ENCODE results near the gene SYT2. TPM values are rescaled to one million over a fixed set of nuclear protein-coding genes. Genes with fewer than 3 reads are reported as not detected.
"Not testable (repeated sequence)": the region's sequence is repeated elsewhere in the genome, so short reads cannot be mapped to it uniquely, and the experiment has no call there.

The SYT2 gene
- total RNA-seq, 1 donor from 2014 or later: 11.9 TPM

GRCh38 chr1:202562444-202563060 lies 147.7 kb downstream of the SYT2 start:
- H3K27ac Mint-ChIP-seq: no peak overlapping the region
- H3K36me3 Mint-ChIP-seq: peaks cover 9% of the 10 kb centered on the region

GRCh38 chr1:202561726-202562443 lies 148.4 kb downstream of the SYT2 start:
- Mint-ChIP-seq H3K4me1 (ENCODE audit: unreplicated experiment) (peaks cover 29% of the 10 kb centered on the region), H3K4me3 (no peak overlapping the region), H3K27me3 (no peaks in the 10 kb centered on the region), H3K27ac (no peak overlapping the region), H3K9me3 (no peaks in the 10 kb centered on the region), H3K36me3 (peaks cover 9% of the 10 kb centered on the region)
- TF ChIP-seq CTCF (conservative IDR thresholded peaks at IDR 0.05): peak; percentile 43
- DNase-seq (ENCODE audit: extremely low spot score, unreplicated experiment): no peak

More at GRCh38 chr1:202562444-202563060, 147.7 kb downstream of the SYT2 start:
- Mint-ChIP-seq H3K4me1 (ENCODE audit: unreplicated experiment) (peaks cover 34% of the 10 kb centered on the region), H3K27me3 (no peaks in the 10 kb centered on the region), H3K9me3 (no peaks in the 10 kb centered on the region), H3K4me3 (no peak overlapping the region)
- DNase-seq (ENCODE audit: extremely low spot score, unreplicated experiment): no peak
- no peak for TF ChIP-seq CTCF (conservative IDR thresholded peaks at IDR 0.05)

- Mint-ChIP-seq H3K9me3 (peaks cover 4% of the 10 kb centered on the region), H3K36me3 (peaks cover 9% of the 10 kb centered on the region), H3K4me3 (no peak overlapping the region), H3K27ac (no peak overlapping the region), H3K4me1 (ENCODE audit: unreplicated experiment) (peaks cover 30% of the 10 kb centered on the region), H3K27me3 (no peaks in the 10 kb centered on the region)
- DNase-seq (ENCODE audit: extremely low spot score, unreplicated experiment): no peak
- no peak for TF ChIP-seq CTCF (conservative IDR thresholded peaks at IDR 0.05)
Measured at GRCh38 chr1:202561240-202561639, 149.0 kb downstream of the SYT2 start.

- H3K27ac Mint-ChIP-seq: peak overlapping the region; percentile 76
- not testable (repeated sequence) for H3K4me3 Mint-ChIP-seq; H3K9me3 Mint-ChIP-seq; H3K36me3 Mint-ChIP-seq; DNase-seq (ENCODE audit: extremely low spot score, unreplicated experiment); H3K27me3 Mint-ChIP-seq
- H3K4me1 Mint-ChIP-seq (ENCODE audit: unreplicated experiment): peaks cover 32% of the 10 kb centered on the region
Measured at GRCh38 chr1:202557662-202558061, 152.6 kb downstream of the SYT2 start.

- DNase-seq (ENCODE audit: extremely low spot score, unreplicated experiment); H3K9me3 Mint-ChIP-seq; H3K4me3 Mint-ChIP-seq; H3K36me3 Mint-ChIP-seq; H3K27me3 Mint-ChIP-seq: not testable (repeated sequence)
- H3K4me1 Mint-ChIP-seq (ENCODE audit: unreplicated experiment): peaks cover 32% of the 10 kb centered on the region
- H3K27ac Mint-ChIP-seq: peak overlapping the region; percentile 76
Measured at GRCh38 chr1:202556037-202556436, 154.2 kb downstream of the SYT2 start.

GRCh38 chr1:202554619-202555018 lies 155.6 kb downstream of the SYT2 start:
- H3K27me3 Mint-ChIP-seq; H3K36me3 Mint-ChIP-seq; H3K9me3 Mint-ChIP-seq; DNase-seq (ENCODE audit: extremely low spot score, unreplicated experiment); H3K4me3 Mint-ChIP-seq: not testable (repeated sequence)
- Mint-ChIP-seq H3K27ac (peak overlapping the region; percentile 4), H3K4me1 (ENCODE audit: unreplicated experiment) (peaks cover 32% of the 10 kb centered on the region)

GRCh38 chr1:202553560-202554038 lies 156.7 kb downstream of the SYT2 start:
- no peak for DNase-seq (ENCODE audit: extremely low spot score, unreplicated experiment)
- no peak for TF ChIP-seq CTCF (conservative IDR thresholded peaks at IDR 0.05)
- Mint-ChIP-seq H3K27ac (peak overlapping the region; percentile 57), H3K9me3 (peaks cover 4% of the 10 kb centered on the region), H3K27me3 (no peaks in the 10 kb centered on the region), H3K4me1 (ENCODE audit: unreplicated experiment) (peaks cover 32% of the 10 kb centered on the region), H3K36me3 (no peaks in the 10 kb centered on the region), H3K4me3 (peak overlapping the region; percentile 6)

- H3K27me3 Mint-ChIP-seq; H3K9me3 Mint-ChIP-seq; H3K36me3 Mint-ChIP-seq; DNase-seq (ENCODE audit: extremely low spot score, unreplicated experiment): not testable (repeated sequence)
- peak overlapping the region; percentile 57 for H3K27ac Mint-ChIP-seq
- peaks cover 32% of the 10 kb centered on the region for H3K4me1 Mint-ChIP-seq (ENCODE audit: unreplicated experiment)
- H3K4me3 Mint-ChIP-seq: peak overlapping the region; percentile 5
Measured at GRCh38 chr1:202553078-202553477, 157.2 kb downstream of the SYT2 start.

GRCh38 chr1:202552615-202553014 lies 157.6 kb downstream of the SYT2 start:
- H3K27me3 Mint-ChIP-seq: not testable (repeated sequence)

More at GRCh38 chr1:202552615-202553014, 157.6 kb downstream of the SYT2 start:
- Mint-ChIP-seq H3K4me3 (peak overlapping the region; percentile 5), H3K4me1 (ENCODE audit: unreplicated experiment) (peaks cover 32% of the 10 kb centered on the region)
- not testable (repeated sequence) for H3K27ac Mint-ChIP-seq; H3K36me3 Mint-ChIP-seq; H3K9me3 Mint-ChIP-seq; DNase-seq (ENCODE audit: extremely low spot score, unreplicated experiment)
